Smooth muscle cell (in vitro differentiated cells): ENCODE measurements around the gene LRMDA. TPM values are rescaled to one million over a fixed set of nuclear protein-coding genes. Genes with fewer than 3 reads are reported as not detected.

ENCODE experiments used
- DNase-seq: peaks from one replicate; lab custom pipeline; 2025; ENCODE audit not compliant: unreplicated experiment; lab: John Stamatoyannopoulos, UW
- H2AFZ ChIP-seq: fragments of 200-600 bp; sonication (generic); 2 replicates; pipeline ENCODE4 v1.6.0; 2016; ENCODE audit warnings: antibody characterized with exemption, low read depth, mild to moderate bottlenecking
- H3F3A ChIP-seq: fragments of 200-600 bp; sonication (generic); 2 replicates; pipeline ENCODE4 v1.6.0; 2017; ENCODE audit warnings: antibody characterized with exemption, low read depth
- H3K27ac ChIP-seq: fragments of 200-600 bp; sonication (generic); 2 replicates; pipeline ENCODE4 v1.5.1; 2016; ENCODE audit warnings: low read depth, mild to moderate bottlenecking
- H3K27me3 ChIP-seq: fragments of 200-600 bp; sonication (generic); 2 replicates; pipeline ENCODE4 v1.6.1; 2016; ENCODE audit warnings: low read depth, mild to moderate bottlenecking
- H3K36me3 ChIP-seq: fragments of 200-600 bp; sonication (generic); 2 replicates; pipeline ENCODE4 v1.5.1; 2016; ENCODE audit warnings: low read depth
- H3K4me1 ChIP-seq: fragments of 200-600 bp; sonication (generic); 2 replicates; pipeline ENCODE4 v1.5.1; 2016; ENCODE audit warnings: low read depth
- H3K4me2 ChIP-seq: fragments of 200-600 bp; sonication (generic); 2 replicates; pipeline ENCODE4 v1.6.0; 2016; ENCODE audit warnings: mild to moderate bottlenecking
- H3K4me3 ChIP-seq: fragments of 200-600 bp; sonication (generic); 2 replicates; pipeline ENCODE4 v1.5.1; 2016; ENCODE audit warnings: mild to moderate bottlenecking
- H3K79me2 ChIP-seq: fragments of 200-600 bp; sonication (generic); 2 replicates; pipeline ENCODE4 v1.6.0; 2016; ENCODE audit warnings: low read depth, mild to moderate bottlenecking
- H3K9ac ChIP-seq: fragments of 200-600 bp; sonication (generic); 2 replicates; pipeline ENCODE4 v1.6.0; 2016; ENCODE audit warnings: low read depth
- H3K9me3 ChIP-seq: fragments of 200-600 bp; sonication (generic); replicated peaks from 2 replicates; pipeline ENCODE4 v1.5.1; 2016; ENCODE audit warnings: low read depth
- H4K20me1 ChIP-seq: fragments of 200-600 bp; sonication (generic); 2 replicates; pipeline ENCODE4 v1.6.0; 2016; ENCODE audit warnings: low read depth
- CTCF ChIP-seq: fragments of 200-600 bp; sonication (generic); IDR thresholded peaks from 2 replicates; pipeline ENCODE4 v1.5.1; 2017; ENCODE audit warnings: borderline replicate concordance, mild to moderate bottlenecking, antibody characterized with exemption; ENCODE audit not compliant: insufficient read depth, poor library complexity, severe bottlenecking
- WGBS: methylation state at CpG from one replicate; pipeline ENCODE4 v1.1.7; 2016; ENCODE audit warnings: low lambda C conversion rate; 5-methylcytosine and 5-hydroxymethylcytosine counted together
- polyA plus RNA-seq: library from polyadenylated mRNA; unstranded; fragments of >200 nt; fragmentation: Nextera tagmentation; extraction: Ambion mirVana; gene quantifications from 2 replicates; pipeline ENCODE4 v1.2.1, GENCODE V29; 2016
- total RNA-seq: library from RNA; depleted of rRNA; stranded (reverse); fragments of >200 nt; gene quantifications from 2 replicates; pipeline ENCODE4 v1.2.3, GENCODE V29; 2014

The LRMDA gene
- total and polyA plus RNA-seq, 2 experiments from 2014 or later: 1.5 to 1.6 TPM

GRCh38 chr10:76319661-76320060 is 888.2 kb downstream of the LRMDA start:
- no peaks in the 10 kb centered on the region for H3K27me3 ChIP-seq
- H3K79me2 ChIP-seq: no peaks in the 10 kb centered on the region
- H3K9me3 ChIP-seq: peaks cover 5% of the 10 kb centered on the region
- H3K36me3 ChIP-seq: no peaks in the 10 kb centered on the region
- no peak overlapping the region for H3K4me2 ChIP-seq
- no peak for DNase-seq
- H4K20me1 ChIP-seq: no peaks in the 10 kb centered on the region
- no peak overlapping the region for H2AFZ ChIP-seq
- H3K4me3 ChIP-seq: no peak overlapping the region
- H3F3A ChIP-seq: no peaks in the 10 kb centered on the region
- 93% methylated on average over 4 of the region's 4 CpGs for WGBS
- no peaks in the 10 kb centered on the region for H3K4me1 ChIP-seq
- no peak for TF ChIP-seq CTCF
- no peak overlapping the region for H3K27ac ChIP-seq
- no peak overlapping the region for H3K9ac ChIP-seq

- Histone ChIP-seq H3K4me1 (no peaks in the 10 kb centered on the region), H3F3A (no peaks in the 10 kb centered on the region), H3K27me3 (no peaks in the 10 kb centered on the region), H3K4me3 (no peak overlapping the region), H4K20me1 (no peaks in the 10 kb centered on the region), H2AFZ (no peak overlapping the region), H3K9ac (no peak overlapping the region), H3K79me2 (no peaks in the 10 kb centered on the region), H3K4me2 (peak overlapping the region; percentile 8), H3K36me3 (no peaks in the 10 kb centered on the region), H3K27ac (no peak overlapping the region), H3K9me3 (no peaks in the 10 kb centered on the region)
- DNase-seq: no peak
- no peak for TF ChIP-seq CTCF
- WGBS: 55% methylated on average over 6 of the region's 6 CpGs
These were observed 892.9 kb downstream of the LRMDA start for GRCh38 chr10:76324283-76324682.

GRCh38 chr10:76327441-76327840 is 896.0 kb downstream of the LRMDA start:
- Histone ChIP-seq H3K79me2 (no peaks in the 10 kb centered on the region), H3F3A (no peaks in the 10 kb centered on the region), H3K4me1 (no peaks in the 10 kb centered on the region), H3K27me3 (no peaks in the 10 kb centered on the region), H3K9ac (no peak overlapping the region), H3K4me2 (no peak overlapping the region), H2AFZ (no peak overlapping the region), H4K20me1 (no peaks in the 10 kb centered on the region), H3K4me3 (no peak overlapping the region), H3K9me3 (no peaks in the 10 kb centered on the region), H3K36me3 (no peaks in the 10 kb centered on the region), H3K27ac (no peak overlapping the region)
- no peak for TF ChIP-seq CTCF
- 96% methylated on average over 2 of the region's 2 CpGs for WGBS
- no peak for DNase-seq

GRCh38 chr10:76328348-76328747 is 896.9 kb downstream of the LRMDA start:
- H3K79me2 ChIP-seq: no peaks in the 10 kb centered on the region
- no peak for TF ChIP-seq CTCF
- DNase-seq: no peak
- H3K4me2 ChIP-seq: no peak overlapping the region
- no peak overlapping the region for H3K4me3 ChIP-seq
- peak overlapping the region; percentile 80 for H3K27ac ChIP-seq
- no peaks in the 10 kb centered on the region for H3K9me3 ChIP-seq
- H4K20me1 ChIP-seq: no peaks in the 10 kb centered on the region
- no peak overlapping the region for H2AFZ ChIP-seq
- H3K27me3 ChIP-seq: no peaks in the 10 kb centered on the region
- no peaks in the 10 kb centered on the region for H3F3A ChIP-seq
- no peaks in the 10 kb centered on the region for H3K4me1 ChIP-seq
- WGBS: 95% methylated on average over 2 of the region's 2 CpGs
- no peak overlapping the region for H3K9ac ChIP-seq
- no peaks in the 10 kb centered on the region for H3K36me3 ChIP-seq
